Measurements from ENCODE around the gene HAS3.

DNA sequence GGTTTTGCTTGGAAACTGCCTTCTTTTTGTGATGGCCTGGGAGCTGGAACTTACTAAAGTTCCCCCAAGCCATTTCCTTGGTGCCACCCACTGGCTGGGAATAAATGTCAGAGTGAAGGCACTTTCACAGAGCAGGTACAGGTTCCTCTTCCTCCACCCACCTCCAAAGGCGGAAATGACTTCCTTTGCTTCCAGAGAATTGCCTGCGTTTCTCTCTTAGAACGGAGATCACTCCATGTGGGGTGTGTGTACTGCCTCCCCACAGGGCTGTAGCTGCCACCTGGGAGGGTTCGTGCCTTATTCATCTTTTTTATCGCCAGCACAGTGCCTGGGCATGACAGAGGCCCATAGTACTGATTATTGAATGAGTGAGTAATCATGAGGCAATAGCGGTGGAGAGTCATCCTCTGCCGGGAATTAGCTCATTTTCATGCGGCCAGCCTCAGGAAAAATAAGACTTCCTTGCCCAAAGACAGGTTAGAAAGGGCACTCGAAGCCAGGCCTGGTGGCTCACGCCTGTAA lies 32.2 kb upstream of the HAS3 start:
- TF ChIP-seq, protein P1, sequence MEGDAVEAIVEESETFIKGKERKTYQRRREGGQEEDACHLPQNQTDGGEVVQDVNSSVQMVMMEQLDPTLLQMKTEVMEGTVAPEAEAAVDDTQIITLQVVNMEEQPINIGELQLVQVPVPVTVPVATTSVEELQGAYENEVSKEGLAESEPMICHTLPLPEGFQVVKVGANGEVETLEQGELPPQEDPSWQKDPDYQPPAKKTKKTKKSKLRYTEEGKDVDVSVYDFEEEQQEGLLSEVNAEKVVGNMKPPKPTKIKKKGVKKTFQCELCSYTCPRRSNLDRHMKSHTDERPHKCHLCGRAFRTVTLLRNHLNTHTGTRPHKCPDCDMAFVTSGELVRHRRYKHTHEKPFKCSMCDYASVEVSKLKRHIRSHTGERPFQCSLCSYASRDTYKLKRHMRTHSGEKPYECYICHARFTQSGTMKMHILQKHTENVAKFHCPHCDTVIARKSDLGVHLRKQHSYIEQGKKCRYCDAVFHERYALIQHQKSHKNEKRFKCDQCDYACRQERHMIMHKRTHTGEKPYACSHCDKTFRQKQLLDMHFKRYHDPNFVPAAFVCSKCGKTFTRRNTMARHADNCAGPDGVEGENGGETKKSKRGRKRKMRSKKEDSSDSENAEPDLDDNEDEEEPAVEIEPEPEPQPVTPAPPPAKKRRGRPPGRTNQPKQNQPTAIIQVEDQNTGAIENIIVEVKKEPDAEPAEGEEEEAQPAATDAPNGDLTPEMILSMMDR (IDR thresholded peaks at IDR 0.05; ENCODE audit: low read depth, low read length, poor library complexity, severe bottlenecking) = no peak
- TF ChIP-seq EZH2phosphoT487 (IDR thresholded peaks at IDR 0.05; ENCODE audit: borderline replicate concordance, low read length) = no peak
